RKO (cell line): ENCODE data around the gene TLL2.

Experiments
- DNase-seq: peaks from one replicate; pipeline ENCODE4 v3.0.0-alpha.2; 2016; ENCODE audit warnings: low spot score

TLL2 gene

DNA sequence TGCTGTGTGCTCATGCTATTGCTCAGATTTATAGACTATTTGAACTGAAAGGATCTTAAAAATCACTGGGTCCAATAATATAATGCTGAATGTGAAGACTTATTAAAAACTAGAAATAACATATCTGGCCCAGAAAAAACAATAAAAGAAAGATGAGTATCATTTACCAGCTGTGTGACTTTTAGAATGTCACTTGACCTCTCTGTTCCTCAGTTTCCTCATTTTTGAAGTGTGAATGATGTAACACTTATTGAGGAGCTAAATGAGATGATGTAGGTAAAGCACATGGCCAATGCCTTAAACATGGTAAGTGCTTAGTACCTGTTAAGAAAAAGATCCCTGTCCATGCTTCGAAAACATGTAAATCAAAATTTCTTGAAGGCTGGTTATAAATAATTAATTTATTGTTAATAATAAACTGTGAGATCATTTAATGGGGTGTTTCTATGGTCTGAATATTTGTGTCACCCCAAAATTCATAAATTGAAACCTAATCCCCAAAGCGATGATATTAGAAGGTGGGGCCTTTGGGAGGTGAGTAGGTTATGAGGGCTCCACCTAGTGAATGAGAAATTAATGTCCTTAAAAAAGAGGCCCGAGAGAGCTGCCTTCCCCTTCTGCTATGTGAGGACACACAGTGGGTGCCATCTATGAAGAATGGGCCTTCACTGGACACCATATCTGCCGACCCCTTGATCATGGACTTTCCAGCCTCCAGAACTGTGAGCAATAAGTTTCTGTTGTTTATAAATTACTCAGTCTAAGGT lies 196.5 kb downstream of the TLL2 start:
- no peak for DNase-seq
